Hepatic stellate cell (primary cell): ENCODE data around the gene CR1L.
A peak's percentile ranks its signal among the peaks of the same experiment; 100 is the strongest.
"Not testable (repeated sequence)": the region's sequence is repeated elsewhere in the genome, so short reads cannot be mapped to it uniquely, and the experiment has no call there.

Source experiments
- DNase-seq: peaks from one replicate; pipeline ENCODE4 v3.0.0; 2011; ENCODE audit warnings: low spot score

CR1L gene

GRCh38 chr1:207745839-207746767, 101.2 kb downstream of the CR1L start:
- DNase-seq = no peak

DNA sequence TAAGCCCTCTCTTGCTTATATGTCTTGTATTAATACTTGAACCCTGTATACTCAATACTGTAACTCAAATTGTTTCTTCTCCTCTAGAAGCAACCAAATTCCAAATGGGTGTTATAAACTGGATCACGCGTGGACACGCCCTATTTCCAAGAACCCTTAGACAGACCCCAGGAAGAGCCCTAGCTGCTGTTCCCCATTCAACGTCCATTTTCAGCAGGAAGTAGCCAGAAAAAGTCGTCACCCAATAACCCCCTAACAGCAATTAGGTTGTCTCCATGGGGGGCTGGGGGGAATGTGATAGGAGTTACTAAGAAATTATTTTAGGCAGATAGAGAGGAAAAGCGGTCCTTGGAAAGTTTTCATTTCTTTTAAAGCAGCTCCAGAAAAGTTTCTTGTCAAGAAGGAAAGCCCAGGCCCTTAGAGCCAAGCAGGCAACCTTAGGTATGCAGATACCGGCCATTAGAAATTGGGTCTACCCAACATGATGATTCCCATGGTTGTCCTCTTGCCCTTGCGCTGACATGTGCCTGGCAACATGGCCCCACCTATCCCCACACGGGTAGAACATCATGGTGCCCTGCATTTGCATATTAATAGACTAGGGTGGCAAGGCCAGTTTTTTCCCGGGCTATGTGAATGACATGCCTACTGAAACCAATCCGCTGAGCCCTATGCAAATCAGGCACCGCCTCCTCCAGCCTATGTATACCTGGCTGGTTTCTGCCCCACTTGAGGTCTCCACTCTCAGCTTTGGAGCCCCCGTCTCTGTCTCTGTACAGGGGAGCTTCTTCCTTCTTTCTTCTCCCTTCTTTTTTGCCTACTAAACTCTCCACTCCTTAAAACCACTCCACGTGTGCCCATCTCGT, 102.9 kb downstream of the CR1L start:
- no peak for DNase-seq

DNA sequence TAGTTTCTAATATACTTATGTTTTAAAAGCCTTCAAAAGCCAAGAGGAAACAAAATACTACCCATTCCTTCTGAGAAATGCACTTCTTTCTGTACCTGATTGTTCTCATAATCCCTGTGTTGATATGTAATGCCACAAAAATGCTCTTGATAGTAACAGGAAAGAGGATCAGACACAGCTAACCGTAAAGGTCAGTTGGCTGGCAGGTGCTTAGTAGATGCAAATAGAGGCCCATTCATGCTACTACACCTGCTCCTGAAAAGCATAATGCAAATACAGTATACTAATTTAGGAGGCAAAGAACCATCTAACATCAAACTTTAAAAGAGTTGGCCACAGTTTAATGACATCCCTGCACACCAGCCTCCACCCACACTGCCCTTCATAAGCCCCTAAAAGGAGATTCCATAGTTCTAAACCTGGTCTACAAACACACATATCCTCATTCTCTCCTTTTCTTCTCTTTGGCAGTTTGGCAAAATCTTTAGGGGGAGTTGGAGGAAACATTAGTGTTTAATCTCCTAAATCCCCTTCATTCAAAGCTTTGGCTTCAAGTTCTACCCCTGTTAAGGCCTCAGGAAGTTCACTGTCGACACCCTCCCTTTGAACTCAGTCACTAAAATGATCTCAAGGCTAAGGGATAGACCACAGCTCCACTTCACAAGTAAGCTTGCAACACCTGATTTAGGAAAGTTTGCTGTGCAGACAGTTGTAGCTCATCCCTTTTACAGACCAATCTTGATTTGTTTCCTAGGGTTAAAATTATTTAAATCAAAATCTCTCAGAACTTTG, 104.0 kb downstream of the CR1L start:
- no peak for DNase-seq

- no peak for DNase-seq
Observed at GRCh38 chr1:207750631-207751305, 105.8 kb downstream of the CR1L start.

DNA sequence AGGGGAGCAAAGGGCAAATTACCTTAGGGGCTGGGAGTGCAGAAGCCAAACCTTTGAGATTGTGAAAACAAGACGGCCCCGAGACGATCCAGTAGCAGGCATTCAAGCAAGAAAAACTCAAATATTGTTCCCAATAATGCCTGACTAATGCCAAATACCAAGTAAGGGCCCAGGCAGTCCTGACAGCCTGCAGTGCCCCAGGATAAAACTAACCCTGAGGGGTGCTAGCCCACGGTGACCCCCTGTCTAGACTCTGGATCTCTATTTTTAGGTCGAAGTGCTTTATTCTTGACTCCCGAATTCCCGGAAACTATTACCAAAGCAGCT, 106.5 kb downstream of the CR1L start:
- DNase-seq = not testable (repeated sequence)

DNA sequence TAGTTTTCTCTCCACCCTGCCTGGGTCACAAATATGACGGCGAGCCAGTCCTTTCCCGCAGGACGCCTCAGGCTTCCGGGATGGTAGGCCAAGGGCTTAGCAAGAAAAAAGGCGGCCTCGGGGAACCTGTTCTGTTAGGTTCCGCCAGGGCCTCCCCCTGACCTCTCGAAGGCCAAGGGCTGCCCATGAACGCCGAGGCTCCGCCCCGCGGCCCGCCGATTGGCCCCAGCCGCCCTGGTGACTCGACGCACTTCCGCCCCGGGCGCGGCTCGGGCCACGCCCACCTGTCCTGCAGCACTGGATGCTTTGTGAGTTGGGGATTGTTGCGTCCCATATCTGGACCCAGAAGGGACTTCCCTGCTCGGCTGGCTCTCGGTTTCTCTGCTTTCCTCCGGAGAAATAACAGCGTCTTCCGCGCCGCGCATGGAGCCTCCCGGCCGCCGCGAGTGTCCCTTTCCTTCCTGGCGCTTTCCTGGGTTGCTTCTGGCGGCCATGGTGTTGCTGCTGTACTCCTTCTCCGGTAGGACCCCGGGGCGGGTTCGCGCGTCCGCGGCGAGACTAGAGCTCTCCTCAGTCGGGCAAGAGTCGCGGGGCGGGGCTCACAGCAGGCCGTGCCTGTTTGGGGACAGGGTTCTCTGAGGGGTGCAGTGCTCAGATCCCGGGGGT, 107.0 kb downstream of the CR1L start, which contains the start of gene CD46:
Gene CD46 (plus strand): TSS at position 265 of the 666 bp plus-strand sequence. CDS start 159 bp downstream, at position 424.
- peak; percentile 88 for DNase-seq

DNA sequence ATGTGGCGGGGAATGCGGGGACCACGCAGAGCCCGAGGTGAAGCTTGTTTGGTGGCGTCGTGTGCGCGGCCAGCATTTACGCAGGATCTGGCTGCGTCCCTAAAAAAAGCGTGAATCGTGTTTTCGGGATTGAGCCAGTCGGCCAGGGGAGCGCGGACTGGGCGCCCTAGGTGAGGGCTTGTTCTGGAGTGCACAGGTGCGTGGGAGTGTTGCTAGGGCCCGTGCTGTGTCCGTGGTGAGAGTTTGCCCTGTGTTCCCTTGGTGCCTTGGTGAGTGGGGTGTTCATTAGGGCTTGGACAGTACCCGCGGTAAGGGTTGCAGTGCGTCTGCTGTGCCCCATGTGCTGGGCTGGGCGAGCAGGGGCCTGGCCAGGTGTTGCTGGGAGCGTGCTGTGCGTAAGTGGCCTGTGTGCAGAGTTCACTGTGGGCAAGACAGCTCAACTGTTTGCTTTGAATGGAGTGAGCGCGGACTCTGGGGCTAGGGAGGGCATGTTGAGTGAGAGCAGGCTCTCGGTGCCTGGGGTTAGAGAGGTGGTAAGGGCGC, 107.6 kb downstream of the CR1L start:
- DNase-seq = no peak

DNA sequence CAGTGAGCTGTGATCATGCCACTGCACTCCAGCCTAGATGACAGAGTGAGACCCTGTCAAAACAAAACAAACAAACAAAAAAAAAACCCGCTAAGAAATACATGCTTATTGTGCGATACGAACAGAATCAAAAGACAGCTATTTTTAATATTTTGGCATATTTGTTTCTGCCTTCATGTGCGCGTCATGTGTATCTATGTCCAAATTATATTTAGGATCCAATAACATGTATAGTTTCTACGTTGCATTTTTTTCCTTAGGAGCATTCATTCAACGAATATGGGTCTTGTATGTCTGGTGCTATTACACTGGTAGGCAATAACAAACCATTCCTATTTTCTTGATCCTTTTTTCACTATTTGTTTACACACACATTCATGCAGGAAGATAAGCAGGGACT, 108.7 kb downstream of the CR1L start:
- no peak for DNase-seq

- no peak for DNase-seq
Observed at GRCh38 chr1:207754011-207754410, 109.1 kb downstream of the CR1L start.

DNA sequence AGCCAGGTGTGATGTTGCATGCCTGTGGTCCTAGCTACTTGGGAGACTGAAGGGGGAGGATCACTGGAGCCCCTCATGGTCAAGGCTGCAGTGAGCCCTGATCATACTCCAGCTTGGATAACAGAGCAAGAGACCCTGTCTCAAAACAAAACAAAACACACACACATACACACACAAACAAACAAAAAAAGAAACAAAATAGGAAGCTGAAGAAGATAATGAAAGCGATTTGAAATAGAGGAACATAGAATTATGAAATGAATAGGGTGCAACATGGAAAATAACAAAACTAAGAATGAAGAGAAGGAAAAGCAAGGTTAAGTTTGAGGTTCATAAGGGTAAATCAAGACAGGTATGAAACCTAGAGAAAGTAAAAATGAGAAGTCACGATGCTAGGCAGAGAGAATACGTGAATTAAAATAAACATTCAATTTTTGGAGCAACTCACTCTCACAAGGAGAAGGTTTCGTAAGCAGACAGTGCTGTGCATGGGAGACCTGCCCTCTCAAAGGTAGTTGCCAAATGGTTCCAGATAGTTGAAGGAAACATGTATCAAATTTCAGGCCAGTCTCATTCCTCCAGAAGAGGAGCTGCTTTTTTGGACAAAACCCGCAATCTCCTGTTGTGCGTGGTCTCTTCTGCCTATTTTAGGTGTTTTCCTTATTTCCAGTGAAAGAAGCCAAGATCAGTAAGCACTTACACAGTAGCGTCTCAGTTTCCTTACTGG, 110.2 kb downstream of the CR1L start:
- DNase-seq = no peak

DNA sequence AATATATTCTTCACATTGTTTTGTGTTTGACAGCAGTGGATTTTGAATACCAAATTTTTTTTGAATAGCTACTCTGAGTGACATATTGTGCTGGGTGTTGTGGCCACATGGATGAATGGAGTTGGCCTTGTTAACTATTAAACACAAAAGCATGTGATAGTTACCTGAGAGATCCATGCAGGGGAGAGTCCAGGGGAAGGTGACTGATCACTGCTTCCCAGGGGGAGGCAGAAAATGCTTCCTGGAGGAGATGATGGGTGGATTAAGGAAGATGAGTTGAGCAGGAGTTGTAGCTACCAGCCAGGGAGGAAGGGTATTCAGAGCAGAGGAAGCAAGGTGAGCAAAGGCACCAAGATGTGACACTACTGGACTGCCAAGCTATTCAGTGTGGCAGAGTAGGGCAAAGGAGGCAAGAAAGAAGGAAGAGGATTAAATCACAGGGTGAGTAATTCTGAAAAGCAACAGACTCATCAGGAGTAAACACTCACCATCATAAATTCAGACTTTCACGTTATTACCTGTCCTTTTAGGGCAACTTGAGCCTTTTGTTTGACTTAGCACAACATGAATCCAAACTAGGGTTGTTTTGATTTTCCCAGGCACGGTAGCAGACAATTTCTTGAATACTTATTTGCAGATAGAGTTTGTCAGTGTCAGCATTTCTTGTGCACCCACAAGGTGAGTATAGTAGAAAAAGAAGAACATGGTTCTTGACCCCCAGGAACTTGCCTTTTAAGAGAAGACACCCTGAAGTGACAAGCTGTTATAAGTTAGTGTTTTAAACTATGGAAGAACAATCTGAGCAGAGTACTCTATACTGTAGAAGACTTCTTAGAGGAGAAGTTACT, 111.1 kb downstream of the CR1L start:
- no peak for DNase-seq

DNA sequence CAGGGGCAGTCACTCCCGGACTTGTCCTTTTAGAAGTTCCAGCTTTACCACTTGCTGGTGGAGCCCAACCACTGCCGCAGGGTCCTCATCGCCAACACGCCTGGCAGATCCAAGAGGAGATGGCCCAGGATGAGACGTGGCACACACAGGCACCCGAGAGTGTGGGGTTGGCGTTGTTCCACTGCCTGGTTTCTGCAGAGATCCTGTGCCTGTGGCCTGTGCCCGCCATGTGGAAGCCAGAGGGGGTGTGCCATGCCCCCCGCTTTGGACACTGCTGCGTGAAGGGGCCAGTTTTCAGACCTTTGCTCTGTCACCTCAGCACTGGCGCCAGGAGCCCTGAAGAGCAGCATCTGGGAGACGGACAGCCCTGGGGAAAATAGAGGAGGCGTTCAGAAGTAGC, 117.7 kb downstream of the CR1L start:
- no peak for DNase-seq

GRCh38 chr1:207763091-207763490, 118.2 kb downstream of the CR1L start:
- no peak for DNase-seq

GRCh38 chr1:207763972-207764371, 119.0 kb downstream of the CR1L start:
- no peak for DNase-seq

DNA sequence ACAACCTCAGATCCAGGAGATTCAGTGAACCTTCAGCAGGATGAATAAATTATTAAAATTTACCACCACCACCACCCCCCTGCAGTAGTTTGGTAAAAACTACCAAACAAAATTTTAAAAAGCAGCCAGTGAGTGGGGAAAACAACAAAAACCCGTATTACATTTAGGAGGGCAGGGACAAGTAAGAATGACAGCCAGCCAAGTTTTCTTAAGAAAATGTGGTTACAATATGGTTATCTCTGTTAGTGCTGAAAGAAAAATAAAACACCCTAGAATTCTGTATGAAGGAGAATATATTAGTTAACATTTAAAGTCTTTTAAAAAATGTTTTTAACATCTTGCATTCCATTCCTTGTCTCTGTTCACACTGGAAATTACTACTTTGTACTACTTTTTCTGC, 121.6 kb downstream of the CR1L start:
- DNase-seq = no peak

- not testable (repeated sequence) for DNase-seq
Observed at GRCh38 chr1:207770514-207770913, 125.6 kb downstream of the CR1L start.
